IPS-NIHi7 (cell line): ENCODE data around the gene HID1.

Source experiments
- DNase-seq: peaks from one replicate; pipeline ENCODE4 v3.0.0; 2012; ENCODE audit warnings: mixed read lengths; ENCODE audit errors: extremely low spot score

Gene HID1

GRCh38 chr17:74968361-74968780 is 4.2 kb downstream of the HID1 start:
- no peak for DNase-seq

DNA sequence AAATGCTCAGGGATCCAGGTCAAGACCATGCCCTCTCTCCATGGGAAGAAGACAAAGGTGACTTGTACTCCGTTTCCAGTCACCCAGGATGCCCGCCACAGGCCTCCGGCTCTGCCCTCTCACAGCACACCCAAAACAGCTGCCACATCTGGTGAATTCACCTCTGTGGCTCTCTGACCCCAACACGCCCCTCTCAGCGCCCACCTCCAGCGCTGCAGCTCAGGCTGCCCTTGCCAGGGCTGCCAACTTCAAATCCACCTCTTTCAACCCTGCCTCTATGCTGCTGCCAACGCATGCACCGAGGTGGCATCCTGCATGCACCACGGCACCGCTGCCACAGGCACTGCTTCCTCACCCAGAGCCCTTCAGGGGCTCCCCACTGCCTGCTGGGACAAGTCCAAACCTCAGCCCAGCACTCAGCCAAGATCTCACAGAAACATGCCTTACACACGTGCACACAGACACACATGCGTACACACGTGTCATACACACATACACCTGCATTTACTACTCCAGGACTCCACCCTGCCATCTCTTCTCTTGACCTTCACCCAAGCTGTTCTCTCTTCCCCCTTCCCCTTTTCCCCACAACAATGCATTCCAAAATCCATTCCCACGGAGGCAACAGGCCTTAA is 7.5 kb downstream of the HID1 start:
- DNase-seq: no peak

- DNase-seq: no peak
Observed at GRCh38 chr17:74964246-74964761, 8.3 kb downstream of the HID1 start.

DNA sequence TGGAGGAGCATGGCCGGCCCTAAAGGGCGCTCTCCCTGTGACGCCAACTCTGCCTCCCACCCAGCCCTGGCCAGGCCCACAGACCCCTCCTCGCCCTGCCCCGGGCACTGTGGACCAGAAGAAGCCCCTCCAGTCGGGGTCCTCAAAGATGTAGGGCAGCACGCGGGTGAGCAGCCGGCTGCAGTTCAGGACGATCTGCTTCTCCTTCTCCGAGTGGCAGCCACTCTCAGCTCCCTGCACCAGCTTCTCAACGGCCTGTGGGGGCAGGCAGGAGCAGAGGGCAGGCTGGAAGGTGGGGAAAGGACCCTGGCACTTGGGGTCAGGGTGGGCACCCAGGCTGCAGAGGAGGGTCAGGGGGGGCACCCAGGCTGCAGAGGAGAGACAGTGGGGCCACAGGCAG is 8.9 kb downstream of the HID1 start:
- DNase-seq: no peak

DNA sequence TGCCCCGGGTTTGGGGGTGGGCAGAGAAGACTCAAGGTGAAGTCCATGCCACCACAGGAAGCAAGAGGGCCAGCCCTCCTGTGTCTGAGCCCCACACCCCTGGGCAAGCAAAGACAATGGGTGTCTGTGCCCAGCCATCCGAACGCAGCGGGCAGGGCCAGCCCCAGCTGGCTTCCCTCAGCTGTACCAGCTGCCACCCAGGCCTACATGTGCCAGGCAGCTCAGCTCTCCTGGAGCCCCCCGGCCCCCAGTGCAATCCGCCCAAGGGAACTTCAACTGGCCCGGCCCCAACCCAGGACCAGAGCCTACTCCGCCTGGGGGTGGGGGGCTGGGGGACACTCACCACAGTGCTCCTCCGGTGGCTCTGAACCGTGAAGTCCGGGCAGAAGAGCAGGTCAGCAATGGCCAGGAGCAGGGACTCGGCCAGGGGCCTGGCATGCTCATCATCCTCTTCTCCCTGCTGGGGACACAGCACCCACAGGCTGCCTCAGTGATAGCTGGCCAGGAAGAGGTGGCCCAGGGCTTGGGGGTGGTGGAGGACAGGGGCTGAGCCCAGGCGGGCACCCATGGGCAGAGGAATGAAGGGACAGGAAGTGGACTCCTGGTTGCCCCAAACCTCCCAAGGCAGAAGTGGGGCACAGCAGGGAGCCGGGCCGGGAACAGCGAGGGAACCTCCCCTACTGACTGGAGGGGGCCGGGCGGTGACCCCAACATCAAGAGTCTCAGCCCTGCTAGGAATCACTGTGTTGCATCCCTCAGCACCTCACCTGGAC is 9.8 kb downstream of the HID1 start:
- DNase-seq: no peak

- peak; percentile 92 for DNase-seq
Observed at GRCh38 chr17:74961657-74962350, 10.8 kb downstream of the HID1 start.

GRCh38 chr17:74960570-74961342 is 11.8 kb downstream of the HID1 start:
- DNase-seq: peak; percentile 87

DNA sequence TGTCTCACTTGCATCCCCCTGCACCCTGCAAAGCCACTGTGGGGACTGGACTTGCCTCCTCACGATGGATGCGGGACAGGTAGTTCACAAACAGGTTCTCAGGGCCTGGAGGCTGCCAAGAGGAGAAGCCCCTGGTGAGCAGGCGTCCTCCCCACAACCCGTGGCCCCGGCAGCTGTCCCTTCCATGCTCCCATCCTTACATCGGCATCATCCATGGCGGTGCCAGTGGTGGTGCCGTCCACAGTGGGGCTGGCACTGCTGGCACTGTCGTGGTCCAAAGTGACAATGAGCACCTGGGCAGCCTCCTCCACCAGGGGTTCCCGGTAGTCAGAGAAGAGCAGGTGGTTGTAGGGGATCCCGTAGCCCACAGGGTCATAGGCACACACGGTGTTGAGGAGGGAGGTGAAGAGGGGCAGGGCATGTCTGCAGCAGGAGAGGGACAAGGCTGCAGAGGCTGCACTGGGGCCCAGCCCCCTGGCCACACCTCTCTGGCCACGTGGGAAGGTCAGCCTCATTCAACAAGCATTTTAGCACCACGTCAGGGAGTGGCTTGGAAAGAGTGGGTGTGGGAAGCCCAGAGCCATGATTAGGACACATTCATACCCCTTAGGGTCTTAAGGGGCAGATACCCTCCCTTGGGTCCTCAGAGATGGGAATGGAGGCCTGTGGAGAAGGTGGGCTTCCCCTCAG is 12.6 kb downstream of the HID1 start:
- DNase-seq: no peak

DNA sequence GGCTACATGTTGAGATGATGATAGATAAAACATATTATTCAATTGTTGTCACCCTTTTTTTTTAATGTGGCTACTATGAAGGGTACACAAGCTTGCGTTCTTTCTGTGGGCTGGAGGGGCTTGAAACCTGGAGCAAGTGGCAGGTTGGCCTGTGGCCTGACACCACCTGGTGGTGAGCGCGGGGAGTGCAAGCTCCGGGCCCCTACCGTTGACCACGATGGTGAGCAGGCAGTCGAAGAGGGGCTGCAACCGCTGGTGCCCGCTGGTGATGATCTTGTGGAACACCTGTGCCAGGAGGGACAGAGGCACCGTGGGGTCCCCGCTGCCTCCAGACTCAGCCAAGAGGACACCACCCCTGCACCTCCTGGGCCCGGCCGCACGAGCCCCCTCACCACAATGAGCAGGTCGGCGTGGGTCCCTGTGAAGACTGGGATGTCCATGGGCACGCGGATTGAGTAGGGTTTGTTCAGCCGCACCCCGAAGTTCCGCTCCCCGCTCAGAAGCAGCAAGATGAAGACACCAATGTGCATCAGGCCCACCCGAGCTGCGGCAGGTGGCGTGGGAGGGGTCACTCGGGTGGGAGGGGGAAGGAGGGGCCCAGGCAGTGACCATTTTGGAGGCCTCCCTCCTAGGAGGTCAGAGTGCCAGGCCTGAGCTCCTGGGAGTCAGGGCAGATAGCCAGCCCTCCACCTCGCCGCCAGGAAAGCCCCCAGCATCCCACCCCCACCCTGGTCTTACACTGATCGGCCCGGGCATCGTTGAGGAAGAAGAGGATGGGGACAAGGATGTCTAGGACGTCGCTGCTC is 14.4 kb downstream of the HID1 start:
- peak; percentile 91 for DNase-seq

- DNase-seq: no peak
Observed at GRCh38 chr17:74956093-74956492, 16.5 kb downstream of the HID1 start.

- DNase-seq: no peak
Observed at GRCh38 chr17:74954665-74955421, 17.7 kb downstream of the HID1 start.

- no peak for DNase-seq
Observed at GRCh38 chr17:74954115-74954514, 18.4 kb downstream of the HID1 start.

DNA sequence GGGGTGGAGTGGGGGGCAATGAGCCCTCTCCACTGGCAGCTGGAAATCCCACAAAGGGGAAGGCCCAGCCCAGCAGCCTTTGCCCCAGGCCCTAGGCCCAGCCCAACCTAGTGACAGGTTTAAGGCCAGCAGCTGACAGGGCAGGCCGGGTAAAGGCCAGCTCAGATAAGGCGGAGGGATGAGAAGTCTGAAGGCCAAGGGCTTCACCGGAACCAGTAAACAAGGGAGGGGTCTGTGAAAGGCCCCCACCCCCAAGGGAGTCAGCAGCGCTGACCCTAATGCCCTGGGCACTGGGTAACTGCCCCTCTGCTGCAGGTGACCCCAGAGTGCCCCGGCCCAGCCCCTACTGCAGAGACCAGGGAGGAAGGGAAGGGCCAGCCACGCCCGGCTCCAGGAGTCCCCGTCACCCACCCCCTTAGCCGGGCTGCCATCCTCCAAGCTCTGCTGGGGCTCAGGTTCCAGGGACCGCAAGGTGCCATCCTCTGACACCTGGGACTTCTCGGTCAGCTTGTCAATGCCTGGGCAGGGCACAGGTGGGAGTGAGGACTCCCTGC is 19.3 kb downstream of the HID1 start:
- no peak for DNase-seq

DNA sequence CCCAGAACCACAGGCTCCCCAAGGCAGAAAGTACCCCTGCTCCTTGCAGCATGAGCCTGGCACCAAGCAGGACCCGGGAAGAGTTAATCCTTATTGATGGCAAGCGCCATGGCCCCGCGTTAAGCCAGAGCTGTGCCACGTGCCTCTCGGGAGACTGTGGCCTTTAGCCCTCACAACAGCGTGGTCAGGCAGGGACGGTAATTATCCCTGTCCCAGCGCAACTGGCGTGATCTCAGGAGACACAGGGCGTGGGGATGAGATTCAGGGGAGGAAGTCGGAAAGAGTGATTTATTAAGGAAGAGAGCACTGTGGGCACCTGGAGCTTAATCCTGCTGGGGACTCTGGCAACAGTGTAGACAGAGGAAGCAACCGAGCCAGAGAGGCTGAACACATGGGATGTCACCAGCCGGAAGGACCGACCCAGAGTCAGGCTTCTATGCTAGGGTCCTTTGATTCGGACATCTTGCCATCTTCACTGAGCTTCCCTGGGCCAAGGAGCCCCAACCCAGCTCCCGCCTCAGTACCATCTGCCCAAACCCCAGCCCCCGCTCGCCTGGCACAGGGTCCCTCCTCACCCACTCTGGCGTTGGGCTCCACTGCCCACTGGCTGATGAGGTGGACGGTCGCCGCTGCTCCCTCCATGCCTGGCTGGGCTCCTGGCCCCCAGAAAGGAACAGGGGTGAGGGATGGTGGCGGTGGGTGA is 20.0 kb downstream of the HID1 start:
- no peak for DNase-seq

DNA sequence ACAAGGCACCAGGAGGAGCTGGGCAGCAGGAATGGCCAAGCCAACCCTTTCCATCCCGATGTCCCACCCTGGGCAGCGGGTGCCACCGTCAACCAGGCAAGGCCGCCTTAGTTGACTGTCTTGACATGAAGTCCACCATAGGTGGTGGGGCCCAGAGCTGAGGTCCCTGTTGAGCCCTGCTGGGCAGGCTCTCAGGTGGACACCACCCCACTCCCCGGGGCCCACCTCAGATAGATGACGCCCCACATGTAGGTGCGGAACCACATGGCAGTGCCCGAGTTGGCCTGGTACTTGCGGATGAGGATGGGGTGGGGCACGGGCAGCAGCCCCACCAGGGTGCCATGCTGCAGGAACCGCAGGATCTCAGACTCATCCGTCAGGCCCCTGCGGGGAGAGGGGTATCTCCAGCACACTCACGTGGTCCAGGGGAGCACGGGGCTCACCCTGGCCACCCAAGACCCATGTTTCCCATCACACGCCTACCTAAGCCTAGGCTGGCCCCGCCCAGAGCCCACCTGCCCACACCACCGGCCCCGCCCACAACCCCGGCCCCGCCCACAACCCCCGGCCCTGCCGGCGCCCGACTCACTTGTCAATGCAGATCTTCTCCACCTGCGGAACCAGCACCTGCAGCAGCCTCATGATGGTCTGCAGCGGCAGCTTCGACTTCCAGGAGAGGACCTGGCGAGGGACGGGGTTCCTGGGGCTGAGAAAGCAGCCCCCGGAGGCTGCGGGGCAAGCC is 20.7 kb downstream of the HID1 start:
- peak; percentile 82 for DNase-seq

GRCh38 chr17:74951065-74951464 is 21.5 kb downstream of the HID1 start:
- DNase-seq: no peak

- DNase-seq: no peak
Observed at GRCh38 chr17:74950207-74950606, 22.4 kb downstream of the HID1 start.
